ENCODE data around the gene DCAF5. TPM values are rescaled to one million over a fixed set of nuclear protein-coding genes. Genes with fewer than 3 reads are reported as not detected.

The DCAF5 gene
- total and polyA plus RNA-seq, 2 of the 8 experiments (the other 6 are each of a cell fraction or from before 2014, with no cell fraction given), result 24.3 to 31.0 TPM

- TF ChIP-seq CTCF (IDR thresholded peaks at IDR 0.05; ENCODE audit: control extremely low read depth in 1 of 3, insufficient read depth in 1 of 3, low read depth in 1 of 3, low read length in 3 of 3), result peak; percentile 51 to 62 (median 53)
- TF ChIP-seq NANOG (IDR thresholded peaks at IDR 0.05; ENCODE audit: insufficient read depth, low read depth, low read length, poor library complexity, severe bottlenecking), result peak; percentile 60
- peak; percentile 50; the same call in 1 of the 2 replicates for TF ChIP-seq ATF3 (IDR thresholded peaks at IDR 0.05; ENCODE audit: insufficient read depth, low read depth, low read length)
- no peak for TF ChIP-seq FOSL1 (IDR thresholded peaks at IDR 0.05; ENCODE audit: insufficient read depth, low read depth, low read length)
Measured at GRCh38 chr14:69055999-69056788, 96.7 kb downstream of the DCAF5 start (continued).
